Caco-2 (cell line): ENCODE results near the gene PRKCB. TPM values are rescaled to one million over a fixed set of nuclear protein-coding genes. Genes with fewer than 3 reads are reported as not detected.

ENCODE experiments used
- BruUV-seq: library from RNA; stranded (reverse); fragments of 400-500 nt; replicated peaks from 2 replicates; lab custom pipeline; 2021; lab: Mats Ljungman, UMichigan
- CTCF ChIA-PET: fragments of 300-600 bp; sonication (Branson Sonifier 250); formaldehyde crosslinking; loops from one replicate; lab custom pipeline; 2022; ENCODE audit warnings: antibody characterized with exemption; lab: Charles Lee
- POLR2A ChIA-PET: fragments of 300-600 bp; sonication (Branson Sonifier 250); formaldehyde crosslinking; loops from one replicate; lab custom pipeline; 2022; ENCODE audit warnings: antibody characterized with exemption; lab: Charles Lee
- DNase-seq, 2 experiments: peaks; one replicate each; pipeline versions ENCODE4 v3.0.0 to v3.0.0-alpha.2; 2020 to 2022
- H3K27me3 ChIP-seq: replicated peaks from 2 replicates; pipeline ENCODE4 v1.6.0; 2011; ENCODE audit warnings: low read length; ENCODE audit not compliant: control insufficient read depth, insufficient read depth
- H3K36me3 ChIP-seq: 2 replicates; pipeline ENCODE4 v1.5.1; 2011; ENCODE audit warnings: low read length; ENCODE audit not compliant: control insufficient read depth, insufficient read depth
- H3K4me1 ChIP-seq: fragments of 250-450 bp; sonication (Bioruptor Pico); 2 replicates; pipeline ENCODE4 v1.5.1; 2020; ENCODE audit warnings: mild to moderate bottlenecking
- H3K4me3 ChIP-seq: 2 replicates; pipeline ENCODE4 v1.5.1; 2011; ENCODE audit warnings: low read depth, mild to moderate bottlenecking, control low read depth, low read length
- H3K9me3 ChIP-seq: fragments of 250-450 bp; sonication (Bioruptor Pico); 2 replicates; pipeline ENCODE4 v1.5.1; 2020; ENCODE audit warnings: mild to moderate bottlenecking, moderate library complexity
- H3K27ac Mint-ChIP-seq: one replicate; pipeline ENCODE4 v1.8.0; 2022; ENCODE audit warnings: mixed read lengths; ENCODE audit not compliant: unreplicated experiment
- H3K27me3 Mint-ChIP-seq: one replicate; pipeline ENCODE4 v1.8.0; 2022; ENCODE audit warnings: mixed read lengths; ENCODE audit not compliant: insufficient read depth, unreplicated experiment
- H3K36me3 Mint-ChIP-seq: one replicate; pipeline ENCODE4 v1.8.0; 2022; ENCODE audit warnings: mild to moderate bottlenecking, mixed read lengths; ENCODE audit not compliant: insufficient read depth, unreplicated experiment
- H3K4me1 Mint-ChIP-seq: one replicate; pipeline ENCODE4 v1.8.0; 2022; ENCODE audit warnings: low read depth, mixed read lengths; ENCODE audit not compliant: unreplicated experiment
- H3K4me3 Mint-ChIP-seq: one replicate; pipeline ENCODE4 v1.8.0; 2022; ENCODE audit warnings: mild to moderate bottlenecking, moderate library complexity, mixed read lengths; ENCODE audit not compliant: unreplicated experiment
- H3K9me3 Mint-ChIP-seq: one replicate; pipeline ENCODE4 v1.8.0; 2022; ENCODE audit warnings: mixed read lengths; ENCODE audit not compliant: unreplicated experiment
- CTCF ChIP-seq, 2 experiments: fragments of 200-600 bp in 1 of 2; IDR thresholded peaks; 1 replicate in 1 of 2; 2 replicates in 1 of 2; pipeline versions ENCODE4 v1.5.1 to v1.8.0; 2011 to 2022; ENCODE audit warnings: antibody characterized with exemption in 1 of 2, control low read depth in 1 of 2, inconsistent platforms in 1 of 2, low read depth in 1 of 2, low read length in 1 of 2, mild to moderate bottlenecking in 1 of 2, moderate library complexity in 1 of 2; ENCODE audit not compliant: insufficient read depth in 1 of 2, severe bottlenecking in 1 of 2, unreplicated experiment in 1 of 2
- intact Hi-C: fragments of 100-400 bp; cut with micrococcal nuclease; formaldehyde crosslinking; loops from one replicate; pipeline ENCODE4 v1.10.0; 2022; ENCODE audit not compliant: unreplicated experiment
- total RNA-seq: library from RNA; stranded (reverse); gene quantifications from 2 replicates; pipeline ENCODE4 v1.2.3, GENCODE V29; 2022

Gene PRKCB
- total RNA-seq, 1 experiment from 2014 or later, result not detected

- Mint-ChIP-seq H3K27ac (no peak overlapping the region), H3K27me3 (peaks cover 10% of the 10 kb centered on the region), H3K36me3 (no peaks in the 10 kb centered on the region), H3K9me3 (no peaks in the 10 kb centered on the region), H3K4me3 (no peak overlapping the region), H3K4me1 (no peaks in the 10 kb centered on the region)
- no peak for TF ChIP-seq CTCF (IDR thresholded peaks at IDR 0.05; ENCODE audit: insufficient read depth in 1 of 2, low read depth in 1 of 2, low read length in 1 of 2, severe bottlenecking in 1 of 2, unreplicated experiment in 1 of 2)
- Histone ChIP-seq H3K36me3 (no peaks in the 10 kb centered on the region), H3K4me1 (no peaks in the 10 kb centered on the region), H3K4me3 (no peak overlapping the region), H3K27me3 (no peaks in the 10 kb centered on the region), H3K9me3 (no peaks in the 10 kb centered on the region)
- CTCF ChIA-PET, result no interaction called here
- intact Hi-C loops, result no loop called here
- BruUV-seq, result no TSS peak
- POLR2A ChIA-PET, result interaction anchor here (0.7 kb wide), 1 partner anchor 532 kb away, joined by 7 read pairs; no protein-coding TSS in a partner anchor
- DNase-seq, result no peak
Observed at GRCh38 chr16:24166661-24167528, 331.1 kb downstream of the PRKCB start.

GRCh38 chr16:24168856-24169255, 333.1 kb downstream of the PRKCB start:
- Histone ChIP-seq H3K4me3 (no peak overlapping the region), H3K9me3 (no peaks in the 10 kb centered on the region), H3K27me3 (no peaks in the 10 kb centered on the region), H3K36me3 (no peaks in the 10 kb centered on the region), H3K4me1 (no peaks in the 10 kb centered on the region)
- intact Hi-C loops, result no loop called here
- Mint-ChIP-seq H3K4me3 (no peak overlapping the region), H3K4me1 (no peaks in the 10 kb centered on the region), H3K27me3 (peaks cover 10% of the 10 kb centered on the region), H3K36me3 (no peaks in the 10 kb centered on the region), H3K27ac (no peak overlapping the region), H3K9me3 (no peaks in the 10 kb centered on the region)
- no peak for TF ChIP-seq CTCF (IDR thresholded peaks at IDR 0.05; ENCODE audit: insufficient read depth in 1 of 2, low read depth in 1 of 2, low read length in 1 of 2, severe bottlenecking in 1 of 2, unreplicated experiment in 1 of 2)
- ChIA-PET CTCF (no interaction called here), POLR2A (no interaction called here)
- DNase-seq, result no peak
- BruUV-seq, result no TSS peak

- no peaks in the 10 kb centered on the region for H3K27me3 ChIP-seq
- no peaks in the 10 kb centered on the region for H3K36me3 ChIP-seq
- no peak overlapping the region for H3K4me3 ChIP-seq
- ChIA-PET CTCF (no interaction called here), POLR2A (no interaction called here)
- DNase-seq, result no peak
- no peaks in the 10 kb centered on the region for H3K4me1 ChIP-seq
- no TSS peak for BruUV-seq
- H3K9me3 ChIP-seq, result no peaks in the 10 kb centered on the region
- intact Hi-C loops, result no loop called here
- Mint-ChIP-seq H3K27ac (no peak overlapping the region), H3K4me1 (no peaks in the 10 kb centered on the region), H3K4me3 (no peak overlapping the region), H3K9me3 (no peaks in the 10 kb centered on the region), H3K27me3 (peaks cover 12% of the 10 kb centered on the region), H3K36me3 (no peaks in the 10 kb centered on the region)
- no peak for TF ChIP-seq CTCF (IDR thresholded peaks at IDR 0.05; ENCODE audit: insufficient read depth in 1 of 2, low read depth in 1 of 2, low read length in 1 of 2, severe bottlenecking in 1 of 2, unreplicated experiment in 1 of 2)
Observed at GRCh38 chr16:24170407-24170806, 334.6 kb downstream of the PRKCB start.
